LNCAP (cell line): ENCODE results near the gene CCDC73.

Experiments
- TF ChIP-seq, protein P1 (sequence below): fragments of 450-650 bp; IDR thresholded peaks from 2 replicates; pipeline ENCODE4 v1.5.1; 2017; ENCODE audit warnings: mild to moderate bottlenecking

Gene CCDC73

DNA sequence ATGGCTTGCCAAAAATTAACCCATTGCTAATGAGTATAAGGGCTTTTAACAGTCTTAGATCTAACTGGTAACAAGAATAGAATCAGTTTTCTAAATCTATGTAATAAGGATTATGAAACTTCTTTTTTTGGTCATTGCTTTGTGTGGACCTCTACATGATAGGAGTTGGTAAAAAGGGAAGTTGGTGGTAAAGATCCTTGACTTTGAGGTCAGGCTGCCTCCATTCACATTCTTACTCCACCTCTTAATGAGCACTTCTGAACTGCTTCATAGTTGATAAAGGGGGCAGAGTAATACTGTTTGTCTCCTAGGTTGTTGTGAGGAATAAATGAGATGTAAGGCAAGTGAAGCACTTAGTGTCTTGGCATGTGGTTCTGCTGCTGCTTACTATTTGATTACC, 200.2 kb downstream of the CCDC73 start:
- TF ChIP-seq, protein P1, sequence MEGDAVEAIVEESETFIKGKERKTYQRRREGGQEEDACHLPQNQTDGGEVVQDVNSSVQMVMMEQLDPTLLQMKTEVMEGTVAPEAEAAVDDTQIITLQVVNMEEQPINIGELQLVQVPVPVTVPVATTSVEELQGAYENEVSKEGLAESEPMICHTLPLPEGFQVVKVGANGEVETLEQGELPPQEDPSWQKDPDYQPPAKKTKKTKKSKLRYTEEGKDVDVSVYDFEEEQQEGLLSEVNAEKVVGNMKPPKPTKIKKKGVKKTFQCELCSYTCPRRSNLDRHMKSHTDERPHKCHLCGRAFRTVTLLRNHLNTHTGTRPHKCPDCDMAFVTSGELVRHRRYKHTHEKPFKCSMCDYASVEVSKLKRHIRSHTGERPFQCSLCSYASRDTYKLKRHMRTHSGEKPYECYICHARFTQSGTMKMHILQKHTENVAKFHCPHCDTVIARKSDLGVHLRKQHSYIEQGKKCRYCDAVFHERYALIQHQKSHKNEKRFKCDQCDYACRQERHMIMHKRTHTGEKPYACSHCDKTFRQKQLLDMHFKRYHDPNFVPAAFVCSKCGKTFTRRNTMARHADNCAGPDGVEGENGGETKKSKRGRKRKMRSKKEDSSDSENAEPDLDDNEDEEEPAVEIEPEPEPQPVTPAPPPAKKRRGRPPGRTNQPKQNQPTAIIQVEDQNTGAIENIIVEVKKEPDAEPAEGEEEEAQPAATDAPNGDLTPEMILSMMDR, result no peak

DNA sequence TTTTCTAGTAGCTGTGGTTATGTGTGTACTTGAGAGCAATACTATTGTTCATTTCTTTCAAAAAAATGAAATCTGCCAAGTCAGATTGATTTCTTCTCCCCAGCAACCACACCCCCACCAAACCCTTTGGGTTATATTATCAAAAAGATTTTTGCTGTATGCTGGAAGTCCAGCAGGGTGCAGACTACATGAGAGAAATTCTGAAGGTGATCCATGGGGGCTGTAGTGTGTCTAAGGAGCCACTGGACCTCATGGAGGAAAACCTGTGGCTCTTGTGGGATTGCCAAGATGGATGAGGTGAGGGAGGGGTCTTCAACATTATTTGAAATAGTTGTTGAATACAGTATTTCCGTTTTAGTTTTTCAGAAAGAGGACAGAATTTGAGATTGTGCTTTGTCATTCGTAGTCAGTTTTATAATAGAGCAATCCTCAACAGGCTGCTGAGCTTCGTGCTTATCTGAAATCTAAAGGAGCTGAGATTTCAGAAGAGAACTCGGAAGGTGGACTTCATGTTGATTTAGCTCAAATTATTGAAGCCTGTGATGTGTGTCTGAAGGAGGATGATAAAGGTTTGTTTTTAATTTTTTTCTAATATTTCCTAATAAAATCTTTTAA, 207.8 kb downstream of the CCDC73 start:
- TF ChIP-seq, protein P1, result peak; percentile 31; the same call in 1 of the 2 replicates

GRCh38 chr11:32584921-32585320, 209.5 kb downstream of the CCDC73 start:
- TF ChIP-seq, protein P1, result no peak

DNA sequence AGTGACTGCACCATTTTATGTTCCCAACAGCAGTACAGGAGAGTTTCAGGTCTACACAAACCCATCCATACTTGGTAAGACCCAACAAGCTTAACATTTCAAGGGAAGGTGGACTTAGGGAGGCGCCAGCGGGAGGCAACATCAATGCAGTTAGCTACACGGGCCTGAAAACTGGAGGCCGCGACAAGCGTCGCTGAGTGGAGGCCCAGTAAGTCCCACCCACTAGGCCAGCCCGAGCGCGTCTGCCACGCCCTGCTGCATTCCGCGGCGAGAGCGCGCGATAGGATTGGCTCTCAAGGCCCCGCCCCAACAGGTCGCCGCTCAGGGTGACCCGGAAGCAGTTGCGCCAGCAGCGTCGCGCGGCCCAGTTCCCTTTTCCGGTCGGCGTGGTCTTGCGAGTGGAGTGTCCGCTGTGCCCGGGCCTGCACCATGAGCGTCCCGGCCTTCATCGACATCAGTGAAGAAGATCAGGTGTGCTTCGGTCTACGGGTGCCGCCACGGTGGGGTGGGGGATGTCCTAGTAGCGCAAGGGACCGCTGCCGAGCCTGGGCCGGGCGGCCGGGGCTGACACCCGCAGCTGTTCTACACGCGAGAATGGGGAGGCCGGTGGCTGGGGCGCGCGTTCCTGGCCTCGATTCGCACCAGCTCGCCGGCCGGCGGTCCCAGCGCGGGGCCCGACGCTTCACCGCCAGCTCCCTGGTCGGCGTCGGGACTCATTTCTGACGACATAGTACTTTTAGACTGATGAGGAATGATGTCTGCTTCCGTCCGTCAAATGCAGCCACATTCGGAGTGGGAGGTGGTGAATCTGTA, 210.8 kb downstream of the CCDC73 start, which contains the start of gene EIF3M:
EIF3M (plus strand) TSS at position 373 of the 813 bp plus-strand sequence; CDS start at position 430, 57 bp downstream.
- TF ChIP-seq, protein P1, result no peak

DNA sequence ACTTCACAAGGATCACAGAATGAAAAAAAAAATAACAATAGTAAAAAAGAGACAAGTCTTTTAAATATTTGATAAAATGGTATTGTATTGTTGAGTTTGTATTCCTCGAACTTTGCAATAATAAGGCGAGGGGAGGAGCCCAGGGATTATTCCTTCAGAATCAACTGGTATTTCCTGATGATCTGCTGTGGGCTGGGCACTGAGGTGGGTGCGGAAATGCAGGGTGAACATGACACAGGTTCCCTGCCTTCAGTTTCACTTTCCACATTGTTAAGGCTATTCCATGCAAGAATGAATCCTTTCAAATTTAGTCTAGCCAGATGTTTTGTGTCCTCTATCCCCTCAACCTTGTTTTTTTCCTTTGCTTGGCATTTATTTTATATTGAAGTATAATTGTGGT, 212.9 kb downstream of the CCDC73 start:
- TF ChIP-seq, protein P1, result no peak

- TF ChIP-seq, protein P1, result no peak
Observed at GRCh38 chr11:32580967-32581366, 213.5 kb downstream of the CCDC73 start.

DNA sequence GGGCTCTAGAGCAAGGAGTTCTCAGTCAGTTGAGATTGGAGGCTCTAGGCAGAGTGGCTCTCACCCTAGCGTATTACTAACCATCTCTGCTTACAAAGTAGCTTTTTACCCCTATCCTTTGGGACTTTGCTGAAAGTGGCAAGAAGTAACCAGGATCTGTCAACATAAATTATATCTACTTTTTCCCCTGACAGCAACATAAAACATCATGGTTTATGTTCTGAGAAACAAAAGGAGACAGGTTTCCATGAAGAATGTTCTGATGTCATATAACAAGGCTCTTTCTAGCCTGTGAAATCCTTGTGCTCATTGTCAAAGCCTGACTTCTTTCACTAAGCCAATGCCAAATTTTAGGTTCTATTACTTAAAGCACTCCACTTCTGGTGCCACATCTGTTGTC, 218.0 kb downstream of the CCDC73 start:
- TF ChIP-seq, protein P1, result no peak
